SU-DHL-6 (cell line): ENCODE results near the gene NEK4.
A peak's percentile ranks its signal among the peaks of the same experiment; 100 is the strongest.

Experiments used
- H2AFZ ChIP-seq: fragments of 200-600 bp; sonication (generic); 2 replicates; pipeline ENCODE4 v1.6.1; 2014; ENCODE audit warnings: low read depth, mild to moderate bottlenecking, moderate library complexity, mixed read lengths, antibody characterized with exemption, low read length; ENCODE audit not compliant: severe bottlenecking
- H3F3A ChIP-seq: fragments of 200-600 bp; shearing (Covaris generic); 2 replicates; pipeline ENCODE4 v1.6.0; 2016; ENCODE audit warnings: antibody characterized with exemption, mild to moderate bottlenecking; ENCODE audit not compliant: insufficient read depth
- H3K27ac ChIP-seq: fragments of 200-600 bp; sonication (generic); 2 replicates; pipeline ENCODE4 v1.5.1; 2016; ENCODE audit warnings: low read depth, mild to moderate bottlenecking, low read length, moderate library complexity, mixed read lengths
- H3K27me3 ChIP-seq: fragments of 200-600 bp; sonication (generic), shearing (Covaris generic); 2 replicates; pipeline ENCODE4 v1.6.0; 2014; ENCODE audit warnings: mild to moderate bottlenecking, low read length
- H3K36me3 ChIP-seq: fragments of 200-600 bp; sonication (generic); 2 replicates; pipeline ENCODE4 v1.6.1; 2014; ENCODE audit warnings: mild to moderate bottlenecking, low read length, mixed read lengths
- H3K4me2 ChIP-seq: fragments of 300-600, 200-600 bp; shearing (Covaris generic), sonication (generic); 2 replicates; pipeline ENCODE4 v1.6.0; 2014; ENCODE audit warnings: low read length, low read depth, mild to moderate bottlenecking; ENCODE audit not compliant: poor library complexity, severe bottlenecking
- H3K4me3 ChIP-seq: fragments of 200-600 bp; sonication (generic); 2 replicates; pipeline ENCODE4 v1.5.1; 2014; ENCODE audit warnings: antibody characterized with exemption, low read length, mild to moderate bottlenecking, mixed read lengths; ENCODE audit not compliant: insufficient read depth, poor library complexity, severe bottlenecking
- H3K79me2 ChIP-seq: fragments of 200-600 bp; sonication (generic); 2 replicates; pipeline ENCODE4 v1.6.1; 2014; ENCODE audit warnings: mild to moderate bottlenecking, low read length, moderate library complexity; ENCODE audit not compliant: insufficient read depth
- H3K9ac ChIP-seq: fragments of 200-600 bp; sonication (generic); 2 replicates; pipeline ENCODE4 v1.7.0; 2014; ENCODE audit warnings: mild to moderate bottlenecking, low read length
- H3K9me2 ChIP-seq: fragments of 200-600 bp; sonication (generic); replicated peaks from 2 replicates; pipeline ENCODE4 v1.6.1; 2014; ENCODE audit warnings: low read length; ENCODE audit not compliant: insufficient read depth
- H3K9me3 ChIP-seq: fragments of 200-600 bp; sonication (generic); 2 replicates; pipeline ENCODE4 v1.6.1; 2014; ENCODE audit warnings: low read length, mixed read lengths; ENCODE audit not compliant: insufficient read depth
- H4K20me1 ChIP-seq: fragments of 200-600 bp; sonication (generic); 2 replicates; pipeline ENCODE4 v1.6.1; 2014; ENCODE audit warnings: low read depth, mild to moderate bottlenecking, antibody characterized with exemption, low read length, moderate library complexity, mixed read lengths
- EZH2phosphoT487 ChIP-seq: fragments of 200-600 bp; sonication (generic), shearing (Covaris generic); conservative IDR thresholded peaks from 2 replicates; pipeline ENCODE4 v1.6.1; 2018; ENCODE audit warnings: mild to moderate bottlenecking, antibody characterized with exemption, low read length, moderate library complexity, mixed read lengths
- TF ChIP-seq, protein P1 (sequence below): fragments of 200-600 bp; sonication (generic); IDR thresholded peaks from one replicate; pipeline ENCODE4 v1.5.1; 2017; ENCODE audit warnings: antibody characterized with exemption, mild to moderate bottlenecking, low read length, moderate library complexity; ENCODE audit not compliant: insufficient read depth, poor library complexity, severe bottlenecking

The NEK4 gene

GRCh38 chr3:52743152-52743551 lies 27.6 kb downstream of the NEK4 start:
- H3K9me2 ChIP-seq: no peaks in the 10 kb centered on the region
- H3K9me3 ChIP-seq: no peaks in the 10 kb centered on the region
- H3K27me3 ChIP-seq: no peaks in the 10 kb centered on the region
- no peak overlapping the region for H3K4me2 ChIP-seq
- no peak overlapping the region for H3K27ac ChIP-seq
- no peaks in the 10 kb centered on the region for H3K79me2 ChIP-seq
- no peak overlapping the region for H3K4me3 ChIP-seq
- H3K9ac ChIP-seq: no peak overlapping the region
- no peak overlapping the region for H2AFZ ChIP-seq
- H3K36me3 ChIP-seq: peaks cover under 1% of the 10 kb centered on the region; the same call in 1 of the 2 replicates
- H3F3A ChIP-seq: no peaks in the 10 kb centered on the region
- no peaks in the 10 kb centered on the region for H4K20me1 ChIP-seq
- TF ChIP-seq EZH2phosphoT487: no peak
- TF ChIP-seq, protein P1, sequence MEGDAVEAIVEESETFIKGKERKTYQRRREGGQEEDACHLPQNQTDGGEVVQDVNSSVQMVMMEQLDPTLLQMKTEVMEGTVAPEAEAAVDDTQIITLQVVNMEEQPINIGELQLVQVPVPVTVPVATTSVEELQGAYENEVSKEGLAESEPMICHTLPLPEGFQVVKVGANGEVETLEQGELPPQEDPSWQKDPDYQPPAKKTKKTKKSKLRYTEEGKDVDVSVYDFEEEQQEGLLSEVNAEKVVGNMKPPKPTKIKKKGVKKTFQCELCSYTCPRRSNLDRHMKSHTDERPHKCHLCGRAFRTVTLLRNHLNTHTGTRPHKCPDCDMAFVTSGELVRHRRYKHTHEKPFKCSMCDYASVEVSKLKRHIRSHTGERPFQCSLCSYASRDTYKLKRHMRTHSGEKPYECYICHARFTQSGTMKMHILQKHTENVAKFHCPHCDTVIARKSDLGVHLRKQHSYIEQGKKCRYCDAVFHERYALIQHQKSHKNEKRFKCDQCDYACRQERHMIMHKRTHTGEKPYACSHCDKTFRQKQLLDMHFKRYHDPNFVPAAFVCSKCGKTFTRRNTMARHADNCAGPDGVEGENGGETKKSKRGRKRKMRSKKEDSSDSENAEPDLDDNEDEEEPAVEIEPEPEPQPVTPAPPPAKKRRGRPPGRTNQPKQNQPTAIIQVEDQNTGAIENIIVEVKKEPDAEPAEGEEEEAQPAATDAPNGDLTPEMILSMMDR: no peak

DNA sequence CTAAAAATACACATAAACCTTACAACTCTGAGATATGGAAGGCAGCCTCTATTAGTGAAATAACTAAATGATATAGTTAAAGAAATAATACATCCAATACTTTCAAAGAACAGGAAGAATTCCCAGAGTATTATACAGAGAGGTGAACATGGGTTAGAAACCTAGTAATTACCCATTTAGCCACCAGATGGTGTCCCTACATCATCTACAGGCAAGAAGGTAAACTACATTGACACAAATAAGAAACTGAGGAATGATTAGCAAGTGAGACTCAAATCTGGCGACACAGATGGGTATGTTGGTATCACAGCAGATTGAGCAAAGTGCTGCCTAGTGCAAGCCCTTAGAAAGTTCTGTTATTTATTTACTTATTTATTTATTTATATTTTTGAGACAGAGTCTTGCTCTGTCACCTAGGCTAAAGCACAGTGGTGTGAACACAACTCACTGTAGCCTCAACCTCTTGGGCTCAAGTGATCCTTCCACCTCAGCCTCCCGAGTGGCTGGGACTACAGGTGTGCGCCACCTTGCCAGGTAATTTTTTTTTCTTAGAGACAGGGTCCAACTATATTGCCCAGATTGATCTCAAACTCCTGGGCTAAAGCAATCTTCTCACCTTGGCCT lies 28.2 kb downstream of the NEK4 start:
- no peak overlapping the region for H3K9ac ChIP-seq

GRCh38 chr3:52739730-52740129 lies 31.0 kb downstream of the NEK4 start:
- no peaks in the 10 kb centered on the region for H3F3A ChIP-seq
- no peak overlapping the region for H2AFZ ChIP-seq
- no peak overlapping the region for H3K9ac ChIP-seq
- H3K36me3 ChIP-seq: 0 out of 2 replicates have a peak, but pooled peaks cover 11% of the 10 kb centered on the region
- H4K20me1 ChIP-seq: no peaks in the 10 kb centered on the region
- H3K4me3 ChIP-seq: no peak overlapping the region
- H3K4me2 ChIP-seq: no peak overlapping the region
- no peaks in the 10 kb centered on the region for H3K9me3 ChIP-seq
- TF ChIP-seq EZH2phosphoT487: no peak
- TF ChIP-seq, protein P1: no peak
- no peaks in the 10 kb centered on the region for H3K79me2 ChIP-seq
- H3K9me2 ChIP-seq: no peaks in the 10 kb centered on the region
- H3K27ac ChIP-seq: no peak overlapping the region
- H3K27me3 ChIP-seq: no peaks in the 10 kb centered on the region

More for the DNA sequence above, 28.2 kb downstream of the NEK4 start:
- Histone ChIP-seq H3K27me3 (no peaks in the 10 kb centered on the region), H3K9me3 (no peaks in the 10 kb centered on the region), H3K4me2 (no peak overlapping the region), H3K9me2 (no peaks in the 10 kb centered on the region), H3K27ac (no peak overlapping the region), H3K4me3 (no peak overlapping the region), H3K79me2 (no peaks in the 10 kb centered on the region), H2AFZ (no peak overlapping the region), H4K20me1 (no peaks in the 10 kb centered on the region), H3K36me3 (no peaks in the 10 kb centered on the region), H3F3A (no peaks in the 10 kb centered on the region)
- no peak for TF ChIP-seq EZH2phosphoT487
- TF ChIP-seq, protein P1: peak; percentile 59
